M059J (cell line): ENCODE measurements around the gene C5orf47. TPM values are rescaled to one million over a fixed set of nuclear protein-coding genes. Genes with fewer than 3 reads are reported as not detected.

Experiments used
- DNase-seq: peaks from one replicate; pipeline ENCODE4 v3.0.0-alpha.2; 2012; ENCODE audit warnings: low read depth
- total RNA-seq: library from RNA; depleted of rRNA; stranded (reverse); fragments of >200 nt; shearing (Covaris generic); gene quantifications from 2 replicates; pipeline ENCODE4 v1.2.3, GENCODE V29; 2014

C5orf47 gene
- total RNA-seq, 1 experiment from 2014 or later: not detected

DNA sequence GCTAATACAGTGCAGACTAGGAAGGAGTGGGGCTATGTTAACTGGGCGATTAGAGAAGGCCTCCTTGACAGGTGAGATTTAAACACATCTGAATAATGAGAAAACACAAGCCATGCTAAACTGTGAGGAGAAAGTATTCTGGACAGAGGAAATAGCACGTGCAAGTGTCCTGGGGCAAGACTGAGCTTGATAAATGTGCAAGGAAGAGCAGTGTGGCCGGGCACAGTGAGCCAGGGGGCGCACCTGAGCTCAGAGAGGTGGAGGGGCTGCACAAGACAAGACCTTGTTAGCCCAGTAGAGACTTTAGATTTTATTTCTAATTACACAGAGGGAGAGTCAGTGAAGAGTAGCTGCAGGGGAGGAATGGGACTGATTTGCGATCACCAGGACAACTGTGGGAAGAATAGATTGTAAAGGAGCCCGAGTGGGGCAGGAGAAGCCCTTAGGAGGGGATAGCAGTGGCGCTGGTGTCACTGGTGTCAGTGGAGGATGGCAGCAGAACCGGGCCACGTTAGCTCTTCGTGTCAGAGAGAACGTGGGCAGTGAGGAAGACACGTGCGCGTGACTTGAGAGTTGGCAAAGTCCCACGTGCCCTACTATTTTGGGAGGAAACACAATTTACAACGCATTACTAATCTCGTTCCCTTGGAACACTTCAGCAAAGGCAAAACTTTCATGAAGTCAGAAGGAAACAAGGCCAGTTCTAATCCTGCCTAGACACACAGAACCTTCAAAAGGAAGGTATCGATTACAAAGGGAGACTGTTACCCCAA is 17.9 kb upstream of the C5orf47 start:
- no peak for DNase-seq

DNA sequence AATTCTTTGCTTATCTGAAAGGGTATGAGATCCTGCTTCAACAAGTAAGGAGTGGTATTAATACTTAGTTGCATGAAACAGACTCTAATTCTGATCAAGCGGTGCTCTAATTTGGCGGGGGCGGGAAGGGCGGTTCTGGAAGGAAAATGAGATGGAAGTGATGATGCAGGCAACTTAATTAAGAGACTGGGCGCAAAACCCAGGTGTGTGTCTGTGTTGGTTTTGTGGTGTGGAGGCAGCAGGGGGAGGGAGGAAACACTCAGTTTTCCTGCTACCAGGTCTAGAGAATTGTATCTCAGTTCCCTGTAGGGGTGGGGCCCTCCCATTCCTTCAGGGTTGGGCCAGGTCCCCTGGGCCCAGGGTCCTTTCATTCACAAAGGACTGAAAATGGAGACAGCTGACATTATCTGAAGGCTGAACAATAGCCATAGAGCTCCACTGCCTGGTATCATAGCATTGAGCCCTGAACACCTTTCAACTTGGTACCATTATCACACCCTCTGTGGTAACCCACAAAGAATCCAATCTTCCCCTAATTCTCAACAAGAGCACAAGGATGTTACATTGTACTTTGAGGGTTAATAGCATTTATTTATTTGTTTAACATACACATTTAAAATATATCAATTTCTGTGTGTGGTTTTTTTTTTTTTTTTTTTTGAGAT is 17.2 kb upstream of the C5orf47 start:
- no peak for DNase-seq

DNA sequence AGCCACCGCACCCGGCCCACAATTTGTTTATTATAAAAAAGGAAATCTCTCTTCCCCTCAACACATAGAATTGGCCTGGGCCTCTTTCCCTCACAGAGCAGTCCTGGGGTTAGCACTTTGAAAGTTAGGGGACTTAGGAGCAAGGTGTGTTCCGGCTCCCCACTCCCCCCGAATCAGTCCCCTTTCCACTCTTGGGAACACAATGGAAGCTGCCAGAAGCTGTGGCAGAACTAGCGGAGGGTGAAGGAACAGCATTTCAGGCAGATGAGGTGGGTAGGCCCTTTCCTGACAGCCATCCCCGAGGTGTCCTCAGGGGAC is 16.4 kb upstream of the C5orf47 start:
- DNase-seq: no peak

DNA sequence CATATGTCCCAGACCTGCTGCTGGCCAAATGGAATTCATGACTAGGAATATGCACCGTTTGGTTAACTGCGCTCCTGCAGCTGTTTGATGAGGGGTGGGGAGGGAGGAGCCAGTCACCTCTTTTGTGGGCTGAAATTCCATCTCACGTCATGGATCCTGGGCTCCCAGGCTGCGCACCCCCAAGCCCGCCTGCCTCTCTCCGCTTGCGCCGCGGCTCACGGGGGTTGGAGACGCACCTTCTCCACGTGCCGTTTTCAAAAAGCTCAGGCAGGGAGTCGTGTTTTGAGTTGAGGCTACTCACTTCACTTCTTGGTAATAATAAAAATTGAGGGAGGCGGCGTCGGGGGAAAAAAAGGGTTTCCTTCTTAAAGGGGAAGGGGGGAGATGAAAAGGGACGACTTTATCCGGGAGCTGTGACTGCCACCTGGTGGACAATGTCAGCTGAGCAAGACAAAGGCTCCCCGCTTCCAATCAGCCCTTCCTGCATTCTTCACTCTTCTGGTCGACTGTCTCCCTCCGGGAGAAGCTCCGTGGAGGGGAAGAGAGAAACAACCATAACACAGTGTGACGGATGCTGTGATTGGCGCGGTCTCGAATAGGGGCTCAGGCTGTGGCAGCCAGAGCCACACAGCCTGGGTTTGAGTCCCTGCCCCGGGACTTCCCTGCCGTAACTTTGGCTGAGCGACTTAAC is 15.9 kb upstream of the C5orf47 start:
- DNase-seq: peak; percentile 71

DNA sequence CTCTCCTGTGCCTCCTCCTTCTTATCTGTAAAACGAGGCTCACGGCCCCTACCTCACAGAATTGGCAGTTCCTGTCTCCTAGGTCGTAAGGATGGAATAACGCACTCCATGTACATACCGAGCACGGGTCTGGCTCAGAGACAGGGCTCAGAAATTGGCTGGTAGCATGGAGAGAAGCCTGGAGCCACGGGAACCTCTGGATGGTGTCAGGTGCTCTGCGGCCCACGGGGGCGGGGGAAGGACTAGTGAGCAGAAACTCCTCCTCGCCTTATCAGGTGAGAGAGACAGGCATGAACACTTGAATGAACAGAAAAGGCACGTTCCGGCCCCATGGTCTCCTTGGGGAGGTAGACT is 15.4 kb upstream of the C5orf47 start:
- DNase-seq: no peak

DNA sequence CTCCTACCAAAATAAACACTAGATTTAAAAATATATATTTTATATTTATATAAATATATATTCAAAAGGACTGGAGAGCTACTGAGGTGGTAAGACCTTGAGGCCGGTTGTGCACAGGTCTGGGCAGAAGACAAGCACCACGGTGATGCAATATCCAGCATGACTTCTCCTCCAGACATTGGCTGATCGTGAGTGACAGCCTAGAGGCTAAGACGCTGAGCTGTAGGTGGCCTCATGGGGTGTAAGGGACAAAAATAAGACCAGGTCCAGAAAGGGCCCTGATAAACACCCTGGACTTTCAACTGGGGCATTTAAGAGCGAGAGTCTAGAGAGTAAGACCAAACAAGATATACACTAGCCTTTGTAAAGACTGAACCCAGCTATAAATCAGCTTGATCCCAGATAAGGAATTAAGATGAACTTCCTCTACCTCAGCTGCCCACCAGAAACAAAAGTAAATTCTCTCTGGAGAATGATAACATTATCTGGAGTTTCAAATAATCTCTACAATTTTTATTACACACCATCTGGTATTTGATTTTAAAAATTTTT is 14.2 kb upstream of the C5orf47 start:
- DNase-seq: no peak

DNA sequence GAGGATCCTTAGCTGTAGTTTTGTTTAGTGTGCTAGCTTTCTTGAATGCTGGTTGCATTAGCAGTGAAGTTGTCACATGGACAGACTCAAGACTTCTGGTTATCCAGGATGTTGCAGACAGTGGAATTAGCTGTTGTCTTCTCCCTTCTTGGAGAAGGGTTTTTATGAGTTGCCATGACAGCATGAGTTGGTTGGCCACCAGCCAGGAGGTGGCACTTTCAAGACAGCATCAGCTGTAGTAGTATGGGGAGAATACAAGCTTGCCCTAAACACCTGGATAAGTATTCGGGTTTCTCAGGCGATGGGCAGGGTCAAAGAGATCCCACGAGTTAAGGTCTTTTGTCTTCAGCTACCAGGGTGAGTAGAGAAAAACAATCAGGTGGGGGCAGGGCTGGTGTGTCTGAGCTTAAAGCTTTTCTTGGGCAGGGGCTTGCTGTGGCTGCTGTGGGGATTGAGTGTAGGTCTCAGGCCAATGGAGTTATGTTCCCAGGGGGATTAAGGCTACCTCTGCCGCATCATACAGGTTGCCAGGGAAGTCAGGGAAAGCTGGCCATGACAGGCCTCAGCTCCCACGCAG is 7.7 kb upstream of the C5orf47 start:
- peak; percentile 40 for DNase-seq

DNA sequence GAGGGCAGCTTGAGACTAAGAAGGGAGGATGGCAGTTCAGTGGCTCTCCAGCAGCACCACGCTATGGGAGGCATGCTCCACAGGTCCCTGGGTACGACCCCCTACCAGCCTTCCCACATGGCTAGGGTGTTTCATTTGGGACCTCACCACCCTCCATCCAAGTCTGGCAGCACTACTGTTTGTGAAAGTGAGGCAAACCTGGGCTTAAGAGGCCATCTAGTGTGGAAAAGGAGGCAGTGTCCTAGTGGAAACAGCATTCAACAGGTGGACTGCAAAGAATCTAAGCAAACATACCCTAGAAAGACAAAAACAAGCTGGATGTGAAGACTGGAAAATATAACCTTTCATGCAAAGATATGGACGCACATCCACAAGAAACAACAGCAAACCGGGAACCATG is 4.8 kb upstream of the C5orf47 start:
- peak; percentile 38 for DNase-seq

DNA sequence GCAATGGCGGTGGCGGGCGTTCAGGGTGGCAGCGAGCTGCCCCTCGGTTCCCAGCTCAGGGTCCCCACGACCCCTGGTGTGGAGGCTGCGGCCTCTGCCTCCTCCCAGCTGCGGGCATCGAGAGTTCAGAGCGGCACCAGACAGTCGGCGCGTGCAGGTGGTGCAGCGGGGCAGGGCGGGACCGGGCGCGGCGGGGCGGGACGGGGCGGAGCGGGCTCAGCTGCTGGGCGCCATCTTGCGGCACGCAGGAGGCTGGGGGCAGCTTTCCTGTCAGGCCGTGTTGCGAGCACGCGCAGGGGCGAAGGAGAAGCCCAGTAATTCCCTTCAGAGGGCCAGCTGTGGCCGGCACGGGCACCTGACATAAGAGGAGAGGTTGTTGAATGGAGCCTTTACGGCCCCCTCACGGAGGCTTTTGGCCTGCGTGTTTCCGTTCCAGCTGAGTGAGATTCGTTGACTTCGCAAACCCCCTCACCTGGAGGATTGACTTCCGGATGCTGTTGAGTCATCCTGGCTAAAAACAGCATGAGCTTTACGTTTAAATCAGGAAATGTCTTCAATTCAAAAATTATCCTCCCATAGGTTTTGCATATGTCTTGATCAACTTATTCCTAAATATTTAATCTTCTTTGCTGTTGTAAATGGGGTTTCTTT is 587 bp downstream of the C5orf47 start:
- DNase-seq: no peak

DNA sequence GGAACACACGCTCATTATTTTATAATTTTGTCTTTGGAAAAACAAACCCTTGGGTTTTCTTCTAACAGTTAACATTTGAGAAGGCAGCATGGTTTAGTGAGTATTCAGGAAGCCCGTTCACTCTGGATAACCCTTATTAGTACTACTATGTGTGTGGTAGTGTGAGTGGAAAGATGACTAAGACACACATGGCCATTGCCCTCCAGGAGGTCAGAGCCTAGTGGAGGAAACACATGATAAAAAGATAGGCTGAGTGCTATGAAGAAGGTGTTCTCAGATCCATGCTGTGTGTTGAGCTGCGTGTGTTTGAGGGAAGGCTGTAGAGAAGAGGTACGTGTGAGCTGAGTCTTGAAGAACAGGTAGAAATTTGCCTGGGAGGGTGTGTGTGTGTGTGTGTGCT is 8.4 kb downstream of the C5orf47 start:
- no peak for DNase-seq

DNA sequence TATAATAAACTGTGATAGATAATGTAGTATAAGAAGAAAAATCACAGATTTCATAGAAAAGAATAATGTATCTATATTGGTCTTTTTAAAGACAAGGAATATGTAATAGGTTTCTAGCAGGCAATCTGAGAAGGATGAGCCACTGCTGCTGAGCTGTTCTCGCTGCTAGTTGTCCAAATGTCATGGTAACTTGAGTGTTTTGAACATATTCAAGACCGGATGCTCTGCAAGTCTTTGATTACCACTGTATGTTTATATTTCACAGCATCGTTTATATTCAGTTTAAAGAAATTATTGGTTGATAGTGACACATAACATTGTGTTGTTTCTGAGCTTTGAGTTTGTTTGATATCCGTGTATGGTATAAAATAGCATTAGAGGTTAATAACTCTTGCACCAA is 9.6 kb downstream of the C5orf47 start:
- peak; percentile 6 for DNase-seq

DNA sequence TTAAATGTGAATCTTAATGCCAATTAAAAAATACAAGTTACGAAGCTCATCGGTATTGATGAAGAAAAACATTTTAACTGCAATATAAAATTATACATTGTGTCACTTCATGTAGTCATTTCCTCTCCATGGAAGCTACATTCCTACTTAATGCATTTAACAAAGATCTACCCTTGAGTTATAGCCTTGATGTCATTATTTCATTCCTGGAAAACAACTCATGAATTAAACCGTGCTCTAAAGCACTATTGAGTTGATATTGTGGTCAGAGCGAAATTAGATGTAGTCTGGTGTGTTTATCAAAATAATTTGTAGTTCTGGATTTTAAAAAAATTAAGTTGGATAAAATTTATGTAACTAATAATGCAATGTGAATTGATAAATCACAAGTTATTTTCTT is 11.1 kb downstream of the C5orf47 start:
- no peak for DNase-seq

DNA sequence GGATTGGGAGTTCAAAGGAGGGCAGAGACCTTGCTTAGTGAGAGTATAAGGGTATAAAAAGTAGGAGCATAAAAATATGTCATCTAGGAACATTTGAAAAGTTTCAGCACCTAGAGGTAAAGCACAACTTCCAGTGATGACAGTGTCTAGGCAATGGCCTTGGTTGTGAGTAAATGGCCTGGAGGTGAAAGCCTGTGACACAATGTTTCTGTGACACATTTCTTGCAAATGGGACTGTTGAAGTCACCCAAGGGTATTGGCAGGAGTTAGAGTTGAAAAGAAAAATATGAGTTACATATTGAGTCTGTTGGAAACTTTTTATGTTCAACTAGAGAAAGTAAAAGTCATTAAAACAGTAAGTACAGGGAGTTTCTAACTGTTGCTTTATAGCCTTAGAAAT is 14.8 kb downstream of the C5orf47 start:
- no peak for DNase-seq

DNA sequence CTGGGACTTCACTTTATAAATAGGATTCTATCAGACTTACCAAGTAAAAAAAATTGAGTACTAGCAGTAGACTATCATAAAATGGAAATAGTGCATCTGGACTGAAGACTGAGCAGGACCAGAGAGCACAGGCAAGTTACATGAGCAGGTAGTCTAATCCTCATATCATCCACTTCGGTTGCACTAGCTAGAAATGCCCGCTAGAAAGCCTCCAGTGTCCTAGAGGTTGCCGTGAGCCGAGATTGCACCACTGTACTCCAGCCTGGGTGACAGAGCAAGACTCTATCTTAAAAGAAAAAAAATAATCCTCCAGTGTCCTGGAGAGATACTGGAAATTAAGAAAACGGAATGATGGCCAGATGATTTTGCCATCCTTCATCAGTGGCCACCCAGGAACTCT is 20.0 kb downstream of the C5orf47 start:
- DNase-seq: no peak

DNA sequence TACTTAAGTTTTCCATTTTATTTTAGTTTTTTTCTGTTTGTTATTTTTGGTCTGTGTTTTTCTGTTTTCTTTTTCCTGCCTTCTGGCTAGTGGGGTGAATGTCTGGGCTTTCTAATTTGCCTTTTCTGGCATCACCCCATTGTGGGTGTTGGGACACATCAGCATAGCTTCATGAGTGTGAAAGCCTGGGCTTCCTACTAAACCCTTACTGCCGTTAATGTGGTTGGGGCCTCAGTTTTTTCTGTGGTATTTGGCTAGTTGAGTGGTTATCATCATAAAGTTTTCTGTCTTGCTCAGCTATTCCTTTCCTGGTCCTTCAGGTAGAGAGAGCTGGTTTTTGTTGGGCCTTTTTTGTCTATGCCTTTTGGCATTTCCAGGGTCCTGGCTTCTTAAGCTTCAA is 21.4 kb downstream of the C5orf47 start:
- DNase-seq: no peak

DNA sequence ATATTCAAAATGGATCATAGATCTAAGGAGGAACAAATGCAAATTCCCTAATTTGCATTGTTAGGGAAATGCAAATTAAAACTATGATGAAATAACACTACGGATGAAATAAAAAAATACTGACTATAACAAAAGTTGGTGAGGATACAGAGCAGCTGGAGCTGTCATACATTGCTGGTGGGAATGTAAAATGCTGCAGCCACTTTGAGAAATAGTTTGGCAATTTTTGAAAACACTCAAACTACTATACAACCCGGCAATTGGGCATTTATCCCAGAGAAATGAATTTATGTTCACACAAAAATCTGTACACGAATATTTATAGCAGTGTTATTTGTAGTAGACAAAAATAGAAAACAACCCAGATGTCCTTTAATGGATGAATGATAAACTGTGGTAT is 22.5 kb downstream of the C5orf47 start:
- DNase-seq: no peak

DNA sequence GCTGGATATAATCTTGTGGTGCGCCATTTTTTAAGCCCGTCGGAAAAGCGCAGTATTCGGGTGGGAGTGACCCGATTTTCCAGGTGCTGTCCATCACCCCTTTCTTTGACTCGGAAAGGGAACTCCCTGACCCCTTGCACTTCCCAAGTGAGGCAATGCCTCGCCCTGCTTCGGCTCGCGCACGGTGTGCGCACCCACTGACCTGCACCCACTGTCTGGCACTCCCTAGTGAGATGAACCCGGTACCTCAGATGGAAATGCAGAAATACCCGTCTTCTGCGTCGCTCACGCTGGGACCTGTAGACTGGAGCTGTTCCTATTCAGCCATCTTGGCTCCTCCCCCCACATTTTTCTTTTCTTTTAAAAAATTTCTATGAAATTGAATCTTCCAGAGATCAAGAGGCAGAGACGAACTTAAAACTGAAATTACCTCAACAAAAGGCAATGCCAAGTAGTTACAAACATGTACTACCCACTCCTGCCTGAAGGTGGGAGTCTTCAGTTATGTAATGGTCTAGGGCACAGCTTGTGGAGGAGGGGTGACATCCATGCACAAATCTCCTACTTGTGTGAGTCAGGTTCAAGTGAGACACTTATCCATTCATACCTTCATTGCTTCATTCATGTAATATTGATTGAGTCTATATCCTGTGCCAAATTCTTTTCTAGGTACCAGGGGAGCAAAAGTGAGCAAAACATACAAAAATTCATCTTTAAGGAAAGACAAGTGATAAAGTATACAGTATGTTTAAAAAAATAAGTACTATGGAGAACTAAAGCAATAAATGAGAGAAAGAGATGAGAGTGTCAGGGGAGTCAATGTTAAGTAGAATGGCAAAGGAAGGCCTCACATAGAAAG is 31.3 kb downstream of the C5orf47 start:
- DNase-seq: peak; percentile 61

DNA sequence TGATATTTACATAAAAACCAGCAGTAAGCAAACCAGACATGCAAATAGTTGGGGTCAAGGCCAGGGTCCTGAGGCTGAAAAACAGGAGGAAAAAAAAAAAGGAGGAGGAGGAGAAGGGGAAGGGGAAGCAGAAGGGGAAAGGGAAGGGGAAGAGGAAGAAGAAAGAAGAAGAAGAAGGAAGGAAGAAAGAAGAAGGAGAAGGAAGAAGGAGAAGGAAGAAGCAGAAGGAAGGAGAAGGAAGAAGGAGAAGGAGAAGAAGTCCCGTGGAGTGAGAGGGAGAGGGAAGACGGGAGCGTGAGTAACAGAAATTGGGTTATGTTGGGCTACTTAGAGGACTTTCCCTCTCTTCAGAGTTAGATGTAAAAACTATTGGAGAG is 31.9 kb downstream of the C5orf47 start:
- no peak for DNase-seq

DNA sequence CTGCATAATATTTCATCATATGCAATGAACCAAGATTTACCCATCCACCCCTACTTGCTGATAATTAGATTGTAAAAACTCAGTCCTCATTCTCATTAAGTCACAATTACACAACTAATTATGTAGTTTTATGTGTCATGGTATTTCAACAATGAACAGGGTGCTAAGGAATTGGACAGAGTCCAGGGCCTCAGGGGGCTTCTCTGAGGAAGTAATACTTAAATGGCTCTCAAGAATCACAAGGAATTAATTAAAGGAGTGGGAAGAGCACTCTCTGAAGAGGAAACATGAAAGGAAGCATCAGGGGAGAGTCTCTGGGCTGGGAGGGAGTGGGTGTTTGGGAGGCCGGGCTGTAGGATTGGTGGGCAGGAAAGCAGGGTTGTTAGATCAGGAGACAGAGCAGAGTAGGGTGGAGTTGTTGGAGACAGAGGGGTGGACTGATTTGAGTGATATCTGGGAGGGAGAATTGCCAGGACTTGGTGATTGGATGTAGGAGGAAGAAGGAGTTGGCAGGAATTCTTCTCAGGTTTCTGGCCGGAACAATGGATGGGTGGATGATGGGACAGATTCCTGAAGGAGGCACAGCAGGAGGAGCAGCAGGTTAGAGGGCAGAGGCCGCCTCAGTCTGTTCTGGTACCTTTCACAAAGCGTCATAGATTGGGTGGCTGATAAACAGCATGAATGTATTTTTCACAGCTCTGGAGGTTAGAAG is 33.6 kb downstream of the C5orf47 start:
- DNase-seq: no peak

DNA sequence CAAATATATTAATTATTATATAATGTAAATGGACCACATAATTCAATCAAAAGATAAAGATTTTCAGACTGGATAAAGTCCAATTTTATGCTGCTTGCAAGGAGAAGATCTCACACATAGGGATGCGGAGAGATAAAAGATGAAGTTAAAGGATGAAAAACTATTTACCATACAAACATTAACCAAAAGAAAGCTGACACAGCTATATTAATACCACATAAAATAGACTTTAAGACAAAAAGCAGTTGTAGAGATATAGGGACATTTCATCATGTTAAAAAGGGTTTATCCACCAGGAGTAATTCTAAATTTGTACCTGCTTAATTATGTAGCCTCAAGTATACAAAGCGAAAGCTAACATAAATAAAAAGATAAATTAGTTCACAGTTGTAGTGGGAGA is 41.3 kb downstream of the C5orf47 start:
- DNase-seq: no peak
